GM23248 (cell line): ENCODE results near the gene BPIFB2. TPM values are rescaled to one million over a fixed set of nuclear protein-coding genes. Genes with fewer than 3 reads are reported as not detected.

Experiments used
- DNase-seq: peaks from one replicate; pipeline ENCODE4 v3.0.0-alpha.2; 2015
- H2AFZ ChIP-seq: fragments of 200-600 bp; sonication (generic); 2 replicates; pipeline ENCODE4 v1.6.1; 2016; ENCODE audit warnings: antibody characterized with exemption
- H3F3A ChIP-seq: fragments of 200-600 bp; sonication (generic); 2 replicates; pipeline ENCODE4 v1.6.1; 2016; ENCODE audit warnings: mild to moderate bottlenecking, antibody characterized with exemption, mixed run types; ENCODE audit not compliant: insufficient read depth
- H3K27ac ChIP-seq: fragments of 200-600 bp; sonication (generic); 2 replicates; pipeline ENCODE4 v1.5.1; 2016; ENCODE audit warnings: mild to moderate bottlenecking
- H3K27me3 ChIP-seq: fragments of 200-600 bp; sonication (generic); replicated peaks from 2 replicates; pipeline ENCODE4 v1.6.1; 2016; ENCODE audit warnings: mild to moderate bottlenecking; ENCODE audit not compliant: insufficient read depth
- H3K36me3 ChIP-seq: fragments of 200-600 bp; sonication (generic); 2 replicates; pipeline ENCODE4 v1.6.1; 2016; ENCODE audit warnings: low read depth, mild to moderate bottlenecking
- H3K4me1 ChIP-seq: fragments of 200-600 bp; sonication (generic); 2 replicates; pipeline ENCODE4 v1.6.1; 2016; ENCODE audit warnings: mild to moderate bottlenecking; ENCODE audit not compliant: insufficient read depth
- H3K4me2 ChIP-seq: fragments of 200-600 bp; sonication (generic); one replicate; pipeline ENCODE4 v1.6.1; 2016; ENCODE audit warnings: mild to moderate bottlenecking; ENCODE audit not compliant: unreplicated experiment
- H3K4me3 ChIP-seq: fragments of 200-600 bp; sonication (generic); 2 replicates; pipeline ENCODE4 v1.5.1; 2016; ENCODE audit warnings: mild to moderate bottlenecking
- H3K79me2 ChIP-seq: fragments of 200-600 bp; sonication (generic); 2 replicates; pipeline ENCODE4 v1.6.1; 2016; ENCODE audit warnings: mild to moderate bottlenecking; ENCODE audit not compliant: insufficient read depth
- H3K9ac ChIP-seq: fragments of 200-600 bp; sonication (generic); 2 replicates; pipeline ENCODE4 v1.6.1; 2016; ENCODE audit warnings: mild to moderate bottlenecking
- H3K9me2 ChIP-seq: fragments of 200-600 bp; sonication (generic); 2 replicates; pipeline ENCODE4 v1.6.1; 2016; ENCODE audit warnings: mixed run types, mild to moderate bottlenecking, moderate library complexity; ENCODE audit not compliant: insufficient read depth
- H3K9me3 ChIP-seq: fragments of 200-600 bp; sonication (generic); one replicate; pipeline ENCODE4 v1.6.1; 2017; ENCODE audit warnings: low read depth
- H4K20me1 ChIP-seq: fragments of 200-600 bp; sonication (generic); 2 replicates; pipeline ENCODE4 v1.6.0; 2016; ENCODE audit not compliant: insufficient read depth
- EZH2 ChIP-seq: fragments of 200-600 bp; sonication (generic); IDR thresholded peaks from 2 replicates; pipeline ENCODE4 v1.6.1; 2018; ENCODE audit warnings: antibody characterized with exemption, mild to moderate bottlenecking; ENCODE audit not compliant: insufficient read depth, poor library complexity, severe bottlenecking
- EZH2phosphoT487 ChIP-seq: fragments of 200-600 bp; sonication (generic); IDR thresholded peaks from 2 replicates; pipeline ENCODE4 v1.6.1; 2018; ENCODE audit warnings: antibody characterized with exemption, moderate library complexity, mild to moderate bottlenecking, low read depth; ENCODE audit not compliant: insufficient read depth
- whole genome bisulfite sequencing, 2 experiments: methylation state at CpG; one replicate each; pipeline ENCODE4 v1.1.6; 2015 to 2017; ENCODE audit warnings: low lambda C conversion rate in 2 of 2, low coverage in 1 of 2; ENCODE audit errors: missing lambda C conversion rate in 2 of 2; 5-methylcytosine and 5-hydroxymethylcytosine counted together
- in situ Hi-C: fragments of 300-500 bp; cut with MboI; formaldehyde crosslinking; loops from 2 replicates; pipeline ENCODE4 v1.15.0; 2020
- polyA plus RNA-seq: library from polyadenylated mRNA; unstranded; fragments of >200 nt; fragmentation: Nextera tagmentation; extraction: Ambion mirVana; gene quantifications from 2 replicates; pipeline ENCODE4 v1.2.1, GENCODE V29; 2016
- total RNA-seq: library from RNA; depleted of rRNA; stranded (reverse); fragments of >200 nt; shearing (Covaris generic); gene quantifications from 2 replicates; pipeline ENCODE4 v1.2.3, GENCODE V29; 2014

BPIFB2 gene
- total and polyA plus RNA-seq, 2 experiments from 2014 or later = not detected

DNA sequence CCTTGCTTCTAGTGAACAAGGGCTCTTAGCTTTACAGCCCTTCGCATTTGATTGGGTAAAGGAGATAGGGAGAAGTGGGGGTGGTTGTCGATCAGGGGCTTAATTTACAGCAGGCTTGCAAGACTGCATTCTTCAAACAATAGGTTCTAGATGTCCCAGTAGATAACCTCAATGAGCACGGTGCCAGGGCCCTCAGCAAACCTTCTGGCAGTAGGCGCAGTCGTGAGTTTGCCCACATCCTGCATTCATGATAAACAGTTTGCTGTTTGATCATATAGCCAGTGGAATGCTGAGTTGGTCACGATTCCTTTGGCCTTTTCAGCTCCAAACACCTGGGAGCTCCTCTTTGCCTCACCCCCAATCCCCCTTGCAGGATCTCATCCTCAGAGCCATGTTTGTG lies 30.8 kb upstream of the BPIFB2 start:
- no peaks in the 10 kb centered on the region for H3K36me3 ChIP-seq
- H4K20me1 ChIP-seq = no peaks in the 10 kb centered on the region
- WGBS, 2 experiments = 51 to 60% methylated on average over 6 of the region's 6 CpGs
- no peak overlapping the region for H3K9ac ChIP-seq
- H3K27ac ChIP-seq = no peak overlapping the region
- in situ Hi-C loops = no loop called here
- TF ChIP-seq EZH2 (no peak), EZH2phosphoT487 (no peak)
- H3F3A ChIP-seq = no peaks in the 10 kb centered on the region
- H3K4me2 ChIP-seq = no peak overlapping the region
- H3K79me2 ChIP-seq = no peaks in the 10 kb centered on the region
- H3K9me3 ChIP-seq = no peaks in the 10 kb centered on the region
- no peak for DNase-seq
- H3K27me3 ChIP-seq = peaks cover 8% of the 10 kb centered on the region
- no peak overlapping the region for H2AFZ ChIP-seq
- H3K4me1 ChIP-seq = no peaks in the 10 kb centered on the region
- no peaks in the 10 kb centered on the region for H3K9me2 ChIP-seq
- no peak overlapping the region for H3K4me3 ChIP-seq

DNA sequence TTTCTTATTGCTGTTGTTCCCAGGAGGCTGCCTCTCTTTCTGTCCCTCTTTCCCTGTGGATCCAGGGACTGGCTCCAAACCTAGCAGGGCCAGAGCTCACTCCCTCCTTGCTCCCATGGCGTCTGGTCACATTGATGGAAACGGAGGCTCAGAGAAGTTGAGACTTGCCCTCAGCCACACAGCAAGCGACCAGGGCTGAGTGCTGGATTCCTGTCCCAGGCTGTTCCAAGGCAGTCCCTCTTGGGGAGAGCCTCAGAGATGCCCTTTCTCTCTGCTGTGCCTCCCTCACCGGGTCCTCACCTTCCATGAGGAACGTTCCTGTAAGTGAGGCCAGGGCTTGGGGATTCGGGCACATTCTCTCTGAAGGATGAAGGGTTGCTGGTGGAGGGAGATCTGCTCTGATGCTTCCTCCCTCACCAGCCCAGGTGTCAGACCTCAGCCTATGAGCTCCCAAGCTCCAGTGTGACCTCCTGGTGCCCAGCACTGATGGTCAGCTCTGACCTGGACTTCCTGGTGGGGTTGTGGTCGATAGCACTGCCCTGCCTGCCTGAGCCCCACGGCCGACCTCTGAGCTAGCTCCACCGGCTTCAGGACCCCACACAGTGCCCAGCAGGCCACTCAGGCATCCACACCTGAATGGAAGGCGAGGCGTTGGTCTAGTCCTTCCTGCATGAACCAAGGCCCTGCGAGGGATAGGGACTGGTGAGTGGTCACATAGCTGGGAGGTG lies 30.1 kb upstream of the BPIFB2 start:
- Histone ChIP-seq H3K9me3 (no peaks in the 10 kb centered on the region), H3K79me2 (no peaks in the 10 kb centered on the region), H4K20me1 (no peaks in the 10 kb centered on the region), H3K4me1 (no peaks in the 10 kb centered on the region), H3K4me2 (no peak overlapping the region), H3K27ac (no peak overlapping the region), H3K27me3 (peaks cover 8% of the 10 kb centered on the region), H3K9ac (no peak overlapping the region), H2AFZ (no peak overlapping the region), H3F3A (no peaks in the 10 kb centered on the region), H3K36me3 (no peaks in the 10 kb centered on the region), H3K4me3 (no peak overlapping the region), H3K9me2 (no peaks in the 10 kb centered on the region)
- WGBS, 2 experiments = 38 to 40% methylated on average over 13 of the region's 13 CpGs
- in situ Hi-C loops = no loop called here
- no peak for DNase-seq
- TF ChIP-seq EZH2 (no peak), EZH2phosphoT487 (no peak)

DNA sequence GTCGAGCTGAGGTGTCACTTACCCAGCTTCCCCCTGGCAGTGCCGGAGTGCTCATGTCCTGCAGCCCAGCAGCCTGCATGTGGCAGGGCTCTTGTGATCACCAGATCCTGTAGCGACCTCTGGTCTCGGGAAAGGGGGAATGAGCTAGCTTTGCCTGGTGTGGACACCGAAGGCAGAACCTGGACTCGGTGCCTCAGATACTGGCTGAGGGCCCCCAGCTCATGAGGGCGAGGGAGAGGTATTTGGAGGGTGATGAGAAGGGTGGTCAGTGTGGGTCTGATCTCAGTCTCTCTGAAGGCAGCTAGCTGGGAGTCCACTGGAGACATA lies 29.5 kb upstream of the BPIFB2 start:
- no peaks in the 10 kb centered on the region for H3K4me1 ChIP-seq
- no peak overlapping the region for H2AFZ ChIP-seq
- in situ Hi-C loops = no loop called here
- H3F3A ChIP-seq = no peaks in the 10 kb centered on the region
- H3K4me3 ChIP-seq = no peak overlapping the region
- TF ChIP-seq EZH2 (no peak), EZH2phosphoT487 (no peak)
- no peaks in the 10 kb centered on the region for H3K9me2 ChIP-seq
- no peaks in the 10 kb centered on the region for H3K9me3 ChIP-seq
- no peaks in the 10 kb centered on the region for H3K79me2 ChIP-seq
- no peaks in the 10 kb centered on the region for H4K20me1 ChIP-seq
- 37 to 44% methylated on average over 6 to 7 of the region's 7 CpGs for WGBS, 2 experiments
- H3K4me2 ChIP-seq = no peak overlapping the region
- no peak overlapping the region for H3K27ac ChIP-seq
- no peak overlapping the region for H3K9ac ChIP-seq
- no peak for DNase-seq
- H3K27me3 ChIP-seq = peaks cover 8% of the 10 kb centered on the region
- H3K36me3 ChIP-seq = no peaks in the 10 kb centered on the region

DNA sequence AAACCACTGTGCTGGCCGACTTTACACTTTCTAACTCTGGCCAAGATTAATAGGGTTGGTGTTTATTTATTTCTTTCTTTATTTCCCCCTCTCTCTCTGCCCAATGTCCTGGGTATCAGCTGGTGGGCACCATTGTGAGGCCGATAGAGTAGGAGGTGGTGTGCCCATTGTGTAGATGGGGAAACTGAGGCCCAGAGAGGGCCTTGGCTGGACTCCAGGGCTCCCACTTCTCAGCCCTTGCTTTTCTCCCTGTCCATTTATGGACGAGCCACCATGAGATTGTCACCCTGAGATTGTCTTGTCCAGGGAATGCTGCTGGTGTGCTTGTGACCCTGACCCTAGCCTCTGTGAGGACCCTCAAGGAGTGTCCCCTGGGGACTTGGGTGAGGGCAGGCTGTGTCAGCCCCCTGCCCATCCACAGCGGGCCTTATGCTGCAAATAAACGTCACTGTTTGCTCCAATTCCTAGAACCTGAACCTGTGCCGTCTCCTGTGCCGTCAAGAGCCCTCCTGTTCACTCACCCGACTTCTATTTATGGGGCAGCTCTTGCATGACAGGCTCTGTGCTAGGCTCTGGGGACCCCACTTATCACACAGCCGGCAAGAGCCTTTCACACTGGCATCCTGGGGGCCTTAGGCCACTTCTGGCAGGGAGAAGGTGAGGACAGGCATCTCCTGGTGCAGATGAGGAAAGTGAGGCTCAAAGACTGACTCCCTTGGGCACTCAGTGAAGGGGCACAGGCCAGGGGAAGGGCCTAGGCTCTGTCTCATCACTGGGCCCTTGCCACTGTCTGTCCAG lies 28.1 kb upstream of the BPIFB2 start:
- WGBS, 2 experiments = 49 to 51% methylated on average over 9 of the region's 9 CpGs
- in situ Hi-C loops = no loop called here
- Histone ChIP-seq H3K36me3 (no peaks in the 10 kb centered on the region), H3K9me3 (no peaks in the 10 kb centered on the region), H3K9me2 (no peaks in the 10 kb centered on the region), H3K4me2 (no peak overlapping the region), H2AFZ (no peak overlapping the region), H3K4me1 (no peaks in the 10 kb centered on the region), H4K20me1 (no peaks in the 10 kb centered on the region), H3K4me3 (no peak overlapping the region), H3K79me2 (no peaks in the 10 kb centered on the region), H3F3A (no peaks in the 10 kb centered on the region), H3K27me3 (no peaks in the 10 kb centered on the region), H3K27ac (no peak overlapping the region), H3K9ac (no peak overlapping the region)
- DNase-seq = no peak
- TF ChIP-seq EZH2phosphoT487 (no peak), EZH2 (no peak)
